HG03558 (cell line): ENCODE results near the gene SURF2.
A peak's percentile ranks its signal among the peaks of the same experiment; 100 is the strongest.
"Not testable (repeated sequence)": the region's sequence is repeated elsewhere in the genome, so short reads cannot be mapped to it uniquely, and the experiment has no call there.

Experiments used
- ATAC-seq: cut with Tn5 transposase; IDR thresholded peaks from one replicate; pipeline ENCODE4 v1.9.1; 2021; ENCODE audit warnings: moderate number of reproducible peaks; ENCODE audit not compliant: unreplicated experiment; ENCODE audit errors: extremely low read depth

Gene SURF2

DNA sequence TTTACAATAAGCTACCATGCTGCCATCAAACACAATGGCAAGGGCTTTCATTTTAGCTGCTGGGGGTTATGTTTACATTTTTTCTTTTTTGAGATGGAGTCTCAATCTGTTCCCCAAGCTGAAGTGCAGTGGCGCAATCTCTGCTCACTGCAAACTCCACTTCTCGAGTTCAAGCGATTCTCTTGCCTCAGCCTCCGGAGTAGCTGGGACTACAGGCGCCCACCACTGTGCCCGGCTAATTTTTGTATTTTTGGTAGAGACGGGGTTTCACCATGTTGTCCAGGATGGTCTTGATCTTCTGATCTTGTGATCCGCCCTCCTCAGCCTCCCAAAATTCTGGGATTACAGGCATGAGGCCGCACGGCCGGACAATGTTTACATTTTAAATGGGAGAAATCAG is 21.5 kb upstream of the SURF2 start:
- ATAC-seq, result not testable (repeated sequence)

- peak; percentile 69 for ATAC-seq
These were observed 20.2 kb upstream of the SURF2 start, which contains the start of gene SURF6 for GRCh38 chr9:133335924-133336811. Gene SURF6 (minus strand): TSS chr9:133336188. CDS start chr9:133336132, 56 bp downstream.

DNA sequence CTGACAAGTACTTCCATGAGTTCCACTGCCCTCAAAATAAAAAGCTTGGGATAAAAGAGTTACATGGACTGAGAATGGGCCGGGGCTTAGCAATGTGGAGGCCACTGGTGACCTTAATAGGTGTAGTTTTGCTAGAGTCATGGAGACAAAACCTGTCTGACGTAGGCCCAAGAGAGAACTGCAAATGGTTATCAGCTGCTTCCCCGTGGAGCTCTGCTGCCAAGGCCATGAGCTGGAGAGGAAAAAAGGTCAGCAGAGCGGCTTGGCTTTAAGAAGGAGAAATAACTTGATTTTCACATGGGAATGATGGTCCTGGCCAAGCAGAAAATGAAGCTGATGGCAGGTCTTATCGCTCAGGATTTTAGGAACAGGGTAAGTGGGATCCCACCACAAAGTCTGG is 16.7 kb upstream of the SURF2 start:
- no peak for ATAC-seq

DNA sequence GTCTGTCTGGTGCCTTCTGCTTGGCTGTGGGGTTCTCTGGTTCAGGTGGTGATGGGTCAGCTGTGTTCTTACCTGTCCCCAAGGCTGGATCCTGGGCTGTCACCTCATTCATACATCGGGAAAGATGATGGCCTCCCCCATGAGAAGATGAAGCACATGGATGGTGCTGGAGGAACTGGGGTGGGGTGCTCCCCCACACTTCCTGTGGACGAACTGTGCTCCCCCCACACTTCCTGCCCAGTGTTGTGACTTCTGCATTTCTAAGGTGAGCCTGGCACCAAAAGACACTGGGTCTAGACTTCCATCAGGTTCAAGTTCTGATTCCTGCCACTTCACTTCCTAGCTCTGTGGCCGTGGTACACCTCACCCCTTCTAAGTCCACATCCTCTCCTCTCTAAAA is 16.1 kb upstream of the SURF2 start:
- no peak for ATAC-seq

DNA sequence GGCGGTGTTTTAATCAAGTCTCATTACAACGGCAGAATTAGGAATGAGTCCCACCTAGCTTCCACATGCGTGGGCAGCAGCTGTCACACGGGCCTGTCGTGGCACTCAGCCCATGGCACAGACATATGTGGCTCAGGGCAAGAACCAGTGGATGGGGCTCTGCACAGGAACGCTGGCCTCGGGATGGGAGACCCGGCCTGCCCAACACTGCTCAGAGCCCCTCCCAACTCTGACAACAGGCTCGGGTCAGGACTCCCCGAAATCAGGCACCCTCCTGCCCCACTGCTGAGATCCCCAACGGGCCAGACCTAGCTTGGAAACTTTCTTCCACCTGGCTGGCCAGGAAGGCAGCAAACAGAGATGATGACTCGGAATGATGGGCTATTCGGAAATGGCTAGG is 15.4 kb upstream of the SURF2 start:
- no peak for ATAC-seq

GRCh38 chr9:133341369-133342068 is 14.8 kb upstream of the SURF2 start:
- ATAC-seq, result no peak

GRCh38 chr9:133342069-133342406 is 14.3 kb upstream of the SURF2 start:
- no peak for ATAC-seq

DNA sequence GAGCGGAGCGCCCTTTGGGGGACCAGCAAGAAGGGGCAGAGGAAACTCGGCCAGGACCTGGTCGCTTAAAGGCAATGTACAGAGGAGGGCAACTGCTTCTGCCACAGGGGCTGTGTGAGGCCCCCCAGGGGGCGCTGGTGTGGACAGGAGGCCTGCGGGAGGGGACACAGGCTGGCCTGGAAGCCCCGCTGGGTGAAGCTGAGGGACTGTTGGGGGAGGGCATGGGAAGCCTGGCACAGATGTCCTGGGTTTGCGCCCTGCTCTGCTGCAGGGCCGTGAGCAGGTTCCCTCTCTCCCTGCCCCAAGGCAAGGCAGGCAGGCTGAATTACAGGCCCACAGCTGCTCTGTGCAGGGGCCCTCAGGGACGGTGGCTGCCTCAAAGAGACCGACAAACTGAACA is 13.8 kb upstream of the SURF2 start:
- no peak for ATAC-seq

DNA sequence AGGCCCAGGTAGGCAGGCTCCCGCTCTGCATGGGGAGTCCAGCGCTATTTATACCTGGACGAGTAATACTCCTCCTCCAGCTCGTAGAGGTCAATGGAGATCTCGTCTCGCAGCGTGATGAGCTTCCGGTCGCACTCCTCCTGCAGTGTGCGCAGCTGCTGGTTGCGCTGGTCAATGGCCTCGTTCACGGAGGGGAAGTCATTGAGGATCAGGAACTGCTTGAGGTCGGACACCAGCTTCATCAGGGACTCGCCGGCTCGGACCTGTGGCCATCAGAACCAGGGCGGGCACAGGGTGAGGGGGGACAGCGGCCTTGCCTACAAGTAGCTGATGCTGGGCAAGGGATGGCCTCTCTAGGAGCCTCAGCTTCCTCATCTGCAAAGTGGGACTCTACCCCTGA is 12.3 kb upstream of the SURF2 start:
- no peak for ATAC-seq

- ATAC-seq, result no peak
These were observed 11.4 kb upstream of the SURF2 start for GRCh38 chr9:133344979-133345378.

DNA sequence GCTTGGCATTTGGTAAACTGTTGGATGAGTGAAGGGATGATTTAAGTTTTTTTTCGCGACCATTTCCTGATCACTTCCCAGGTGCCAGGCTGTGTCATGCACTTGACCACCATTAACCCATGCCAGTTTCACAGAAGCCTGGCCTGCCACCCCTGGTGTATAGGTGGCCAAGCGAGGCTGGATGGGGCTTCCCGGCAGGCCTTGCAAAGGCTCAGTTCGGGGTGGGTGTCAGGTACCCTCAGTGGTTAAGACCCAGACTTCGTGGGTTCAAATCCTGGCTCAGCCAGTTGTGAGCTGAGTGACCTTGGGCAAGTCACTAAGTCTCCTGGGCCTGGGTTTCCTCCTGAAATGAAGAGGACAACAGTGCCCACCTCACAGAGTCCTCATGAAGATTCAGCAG is 10.8 kb upstream of the SURF2 start:
- ATAC-seq, result no peak

- no peak for ATAC-seq
These were observed 10.1 kb upstream of the SURF2 start for GRCh38 chr9:133346021-133346785.

DNA sequence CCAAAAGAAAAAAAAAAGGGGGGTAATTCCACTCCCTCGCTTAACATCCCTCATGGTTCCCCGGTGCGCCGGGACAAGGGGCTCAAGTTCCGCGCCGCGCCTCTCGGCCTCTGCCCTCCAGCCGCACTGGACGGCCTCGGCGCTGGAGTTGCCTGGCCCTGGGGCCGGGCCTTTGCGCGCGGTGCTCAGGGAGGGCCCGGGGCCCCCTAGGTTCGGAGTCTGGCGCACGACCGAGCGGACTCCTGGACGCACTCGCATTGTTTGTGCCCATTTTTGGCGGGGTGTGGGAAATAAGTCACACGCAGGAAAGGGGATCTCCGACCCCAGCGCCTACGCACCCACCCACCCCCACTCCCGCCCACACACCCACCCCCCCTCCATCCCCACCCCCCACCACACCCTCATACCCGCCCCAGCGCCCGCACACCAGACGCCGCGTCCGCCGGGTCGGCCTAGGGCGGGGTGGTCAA is 8.8 kb upstream of the SURF2 start:
- ATAC-seq, result no peak

GRCh38 chr9:133347985-133348717 is 8.2 kb upstream of the SURF2 start, which contains the start of the genes MED22 and RPL7A:
Gene MED22 (minus strand): TSS chr9:133348131. CDS start chr9:133346662, 1,469 bp downstream.
Gene RPL7A (plus strand): TSS chr9:133348218. CDS start chr9:133348244, 26 bp downstream.
- ATAC-seq, result no peak

DNA sequence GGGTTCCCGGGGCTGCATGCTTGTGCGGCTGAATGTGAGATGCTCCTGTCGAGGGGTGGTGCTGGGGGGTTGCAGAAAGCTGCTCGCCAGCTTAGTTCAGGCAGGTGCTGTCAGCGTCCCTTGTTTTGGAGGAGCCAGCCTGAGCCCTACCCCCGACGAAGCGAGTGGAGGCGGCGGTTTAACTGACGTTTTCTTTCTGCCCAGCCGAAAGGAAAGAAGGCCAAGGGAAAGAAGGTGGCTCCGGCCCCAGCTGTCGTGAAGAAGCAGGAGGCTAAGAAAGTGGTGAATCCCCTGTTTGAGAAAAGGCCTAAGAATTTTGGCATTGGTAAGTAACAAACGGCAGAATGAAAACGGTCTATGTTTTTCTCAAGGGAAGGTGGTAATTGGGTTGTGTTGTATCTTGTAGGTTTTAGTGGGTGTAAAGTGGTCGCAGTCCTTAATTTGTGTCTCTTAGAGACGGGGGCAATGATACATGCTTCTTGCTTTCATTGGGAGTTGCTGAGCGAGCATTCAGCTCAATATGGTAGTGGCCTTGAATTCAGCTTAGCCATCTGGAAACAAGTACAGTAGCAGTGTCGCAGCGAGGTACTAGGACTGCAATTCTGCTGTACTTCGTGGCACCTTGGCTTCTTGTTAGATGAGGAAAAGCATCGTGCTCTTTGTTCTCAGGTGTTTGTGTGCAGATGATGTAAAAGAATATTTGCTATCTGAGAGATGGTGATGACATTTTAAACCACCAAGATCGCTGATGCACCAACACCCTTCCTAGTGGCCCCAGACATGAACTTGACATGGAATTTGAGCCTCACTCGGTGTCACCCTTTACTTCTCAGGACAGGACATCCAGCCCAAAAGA is 7.4 kb upstream of the SURF2 start:
- ATAC-seq, result no peak

- ATAC-seq, result no peak
These were observed 6.3 kb upstream of the SURF2 start for GRCh38 chr9:133349965-133350616.

DNA sequence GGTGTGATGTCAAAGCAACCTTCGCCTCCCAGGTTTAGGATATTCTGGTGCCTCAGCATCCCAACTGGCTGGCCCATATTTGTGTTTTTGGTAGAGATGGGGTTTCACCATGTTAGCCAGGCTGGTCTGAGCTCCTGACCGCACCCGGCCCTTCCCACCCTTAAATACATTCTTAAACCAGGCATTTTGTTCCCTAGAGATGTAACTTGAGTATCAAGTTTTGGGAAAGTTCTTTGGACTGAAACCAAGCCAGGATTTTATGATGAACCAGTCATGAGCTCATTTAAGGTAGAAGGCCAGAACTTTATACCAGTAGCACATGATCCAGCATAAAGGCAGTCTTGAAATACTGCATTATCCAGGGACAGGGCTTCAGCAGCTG is 4.8 kb upstream of the SURF2 start:
- ATAC-seq, result no peak

DNA sequence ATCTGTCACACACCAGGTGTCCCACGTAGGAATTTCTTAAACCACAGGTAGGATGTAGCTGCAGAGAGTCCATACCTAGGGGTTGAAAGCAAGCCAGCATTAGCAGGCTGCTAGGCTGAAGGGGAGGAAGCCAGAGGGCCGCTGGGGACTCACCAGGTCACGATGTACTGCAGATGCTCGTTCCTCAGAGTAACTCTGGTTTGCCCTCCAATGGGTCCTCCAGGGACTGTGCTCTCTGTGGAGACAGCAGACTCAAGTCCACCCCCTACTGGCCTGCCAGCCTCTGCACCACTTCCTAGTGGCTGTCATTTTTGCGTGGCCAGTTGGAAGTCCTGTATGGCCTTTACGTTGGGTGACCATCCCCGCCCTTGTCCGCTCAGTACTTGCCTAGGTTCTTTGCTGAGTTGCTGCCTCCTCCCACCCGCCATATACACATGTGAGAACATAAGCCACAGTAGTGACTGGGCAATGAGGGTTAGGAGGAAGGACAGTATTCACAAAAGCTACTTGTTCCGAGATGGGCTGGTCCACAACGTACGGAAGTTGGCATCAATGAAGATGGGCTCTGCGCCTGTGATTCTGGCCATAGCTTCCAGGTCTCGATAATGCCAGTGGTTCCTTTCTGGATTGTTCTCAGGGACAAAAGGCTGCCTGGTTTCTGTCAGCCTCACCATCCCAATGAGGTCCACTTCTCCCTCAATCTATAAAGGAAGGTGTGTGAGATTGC is 4.3 kb upstream of the SURF2 start:
- ATAC-seq, result no peak
